Thoracic aorta endothelial cell (primary cell): ENCODE data around the gene ERBB4. TPM values are rescaled to one million over a fixed set of nuclear protein-coding genes. Genes with fewer than 3 reads are reported as not detected.

ENCODE experiments used
- small RNA-seq: library from RNA; depleted of rRNA; stranded (forward); fragments of <200 nt; gene quantifications from one replicate; pipeline ENCODE3, GENCODE V24; 2012
- total RNA-seq: library from RNA; depleted of rRNA; stranded (reverse); fragments of >200 nt; gene quantifications from 2 replicates; pipeline ENCODE4 v1.2.3, GENCODE V29; 2012

Gene ERBB4
- 0.13 and 0.14 TPM in 2 replicates for total RNA-seq

GRCh38 chr2:212538305-212539071 is at the start of gene ERBB4:
ERBB4 (minus strand) TSS chr2:212538802; CDS start chr2:212538530, 272 bp downstream.

Small RNA genes lying within 50 kb of the gene (small RNA-seq; reads per million reads assigned to genes)
- gene MIR548F2 (not detected), gene RNA5SP119 (0.35 reads per million)
